NCI-H524 treated with DMSO at 0.1 percent for 48 hours (cell line): ENCODE data around the gene FLACC1.
"Not testable (repeated sequence)": the region's sequence is repeated elsewhere in the genome, so short reads cannot be mapped to it uniquely, and the experiment has no call there.

Source experiments
- DNase-seq: peaks from one replicate; lab custom pipeline; 2025; lab: John Stamatoyannopoulos, UW

Gene FLACC1

DNA sequence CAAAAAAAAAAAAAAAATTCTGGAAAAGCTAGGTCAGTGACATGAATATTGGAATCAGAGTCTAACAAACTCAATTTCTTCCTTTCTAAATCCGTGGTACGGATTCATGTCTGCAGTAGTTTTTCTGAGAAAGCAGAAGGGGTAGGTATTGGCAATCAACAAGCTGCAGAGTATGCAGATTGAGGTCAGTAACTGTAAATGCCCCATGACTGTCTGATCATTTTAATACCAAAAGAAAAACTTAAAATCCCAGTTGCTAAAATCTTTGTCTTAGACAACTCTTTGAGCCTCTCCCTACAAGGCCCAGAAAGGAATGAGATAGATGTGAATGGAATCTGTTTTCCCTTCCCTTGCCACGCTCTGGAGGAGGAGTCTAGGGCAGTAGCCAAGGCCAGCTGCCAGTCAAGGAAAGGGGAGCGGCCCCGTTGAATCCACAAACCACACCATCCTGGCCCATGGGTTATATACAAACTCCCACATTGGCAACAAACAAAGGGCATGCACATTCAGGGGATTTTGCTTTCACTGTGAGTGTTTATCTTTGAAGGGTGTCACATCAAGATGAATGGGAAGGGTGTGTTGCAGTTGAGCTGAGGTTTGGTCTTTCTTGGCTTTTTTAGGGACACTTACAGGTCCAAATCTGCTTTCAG lies 102.9 kb downstream of the FLACC1 start:
- DNase-seq, result no peak

GRCh38 chr2:201250741-201251140 lies 106.4 kb downstream of the FLACC1 start:
- DNase-seq, result no peak

DNA sequence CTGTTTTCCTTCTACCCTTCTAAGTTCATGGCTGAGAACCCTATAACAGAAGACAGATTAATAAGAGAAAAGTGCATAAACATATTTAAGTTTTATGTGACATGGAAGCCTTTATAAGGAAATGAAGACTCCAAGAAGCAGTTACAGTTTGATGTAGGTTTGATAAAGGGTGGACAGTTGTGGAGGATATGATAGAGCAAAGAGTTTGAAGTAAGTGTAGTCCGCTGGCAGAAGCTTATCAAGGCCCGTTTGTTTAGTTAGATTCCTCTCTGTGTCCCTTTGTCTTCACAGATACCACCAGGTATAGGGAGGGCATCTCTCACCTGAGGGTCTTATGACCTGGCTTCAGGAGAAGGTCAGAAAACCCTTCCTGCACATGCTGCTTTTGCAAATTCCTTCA lies 107.3 kb downstream of the FLACC1 start:
- no peak for DNase-seq

GRCh38 chr2:201248288-201248844 lies 108.8 kb downstream of the FLACC1 start:
- no peak for DNase-seq

DNA sequence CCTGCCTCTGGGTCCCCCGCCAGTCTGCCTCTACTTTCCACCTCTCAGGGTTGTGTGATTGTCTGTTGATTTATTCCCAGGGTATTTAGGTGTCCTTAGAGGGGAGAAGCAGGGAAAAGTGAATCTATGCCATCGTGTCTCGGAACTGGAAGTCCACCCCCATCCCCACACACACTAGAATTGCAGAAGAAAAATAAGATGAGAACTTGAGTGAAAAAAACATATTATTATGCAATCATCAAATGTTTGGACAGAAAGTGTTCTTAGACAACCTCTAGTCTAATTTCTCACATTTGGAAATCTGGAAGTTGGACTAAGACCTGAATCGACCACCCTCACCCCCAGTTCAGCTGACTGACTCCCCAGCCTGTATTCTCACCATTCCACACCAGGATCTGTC lies 110.9 kb downstream of the FLACC1 start:
- no peak for DNase-seq

DNA sequence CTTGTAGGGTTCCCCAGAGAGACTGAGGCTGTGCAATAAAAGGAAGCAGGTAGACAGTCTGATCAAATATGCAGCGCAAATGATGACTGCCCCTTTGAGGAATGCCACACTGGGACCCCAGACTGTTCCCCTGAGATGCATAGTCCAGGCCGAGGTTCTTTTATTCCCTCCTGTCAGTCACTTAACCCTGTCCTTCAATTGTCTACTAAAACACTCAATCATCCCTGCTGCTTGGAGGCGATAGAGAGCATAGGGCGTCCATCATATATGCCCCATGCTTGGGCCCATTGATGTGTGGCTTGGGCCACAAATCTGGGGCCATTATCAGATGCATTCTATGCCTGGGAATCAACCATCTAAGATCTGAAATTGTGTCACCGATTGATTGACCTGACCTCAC lies 112.3 kb downstream of the FLACC1 start:
- DNase-seq, result no peak

DNA sequence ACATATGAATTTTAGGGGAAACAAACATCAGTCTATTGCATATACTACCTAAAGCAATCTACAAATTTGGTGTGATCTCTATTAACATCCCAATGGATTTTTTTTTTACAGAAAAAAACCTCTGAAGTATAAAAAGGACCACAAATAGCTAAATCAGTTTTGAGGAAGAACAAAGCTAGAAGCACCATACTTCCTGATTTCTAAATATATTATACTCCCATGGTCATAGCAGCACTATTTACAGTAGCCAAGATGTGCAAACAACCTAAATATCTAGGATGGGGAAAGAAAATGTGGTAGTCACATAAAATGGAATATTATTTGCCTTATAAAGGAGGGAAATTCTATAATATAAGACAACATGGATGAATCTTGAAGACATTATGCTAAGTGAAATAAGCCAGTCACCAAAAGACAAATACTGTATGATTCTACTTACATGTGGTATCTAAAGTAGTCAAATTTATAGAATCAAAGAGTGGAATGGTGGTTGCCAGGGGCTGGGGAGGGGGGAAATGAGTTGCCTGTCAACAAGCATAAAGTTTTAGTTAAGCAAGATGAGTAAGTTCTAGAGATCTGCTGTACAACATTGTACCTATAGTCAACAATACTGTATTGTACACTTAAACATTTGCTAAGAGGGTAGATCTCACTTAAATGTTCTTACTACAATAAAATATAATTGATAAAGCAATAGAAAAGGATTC lies 114.4 kb downstream of the FLACC1 start:
- no peak for DNase-seq

DNA sequence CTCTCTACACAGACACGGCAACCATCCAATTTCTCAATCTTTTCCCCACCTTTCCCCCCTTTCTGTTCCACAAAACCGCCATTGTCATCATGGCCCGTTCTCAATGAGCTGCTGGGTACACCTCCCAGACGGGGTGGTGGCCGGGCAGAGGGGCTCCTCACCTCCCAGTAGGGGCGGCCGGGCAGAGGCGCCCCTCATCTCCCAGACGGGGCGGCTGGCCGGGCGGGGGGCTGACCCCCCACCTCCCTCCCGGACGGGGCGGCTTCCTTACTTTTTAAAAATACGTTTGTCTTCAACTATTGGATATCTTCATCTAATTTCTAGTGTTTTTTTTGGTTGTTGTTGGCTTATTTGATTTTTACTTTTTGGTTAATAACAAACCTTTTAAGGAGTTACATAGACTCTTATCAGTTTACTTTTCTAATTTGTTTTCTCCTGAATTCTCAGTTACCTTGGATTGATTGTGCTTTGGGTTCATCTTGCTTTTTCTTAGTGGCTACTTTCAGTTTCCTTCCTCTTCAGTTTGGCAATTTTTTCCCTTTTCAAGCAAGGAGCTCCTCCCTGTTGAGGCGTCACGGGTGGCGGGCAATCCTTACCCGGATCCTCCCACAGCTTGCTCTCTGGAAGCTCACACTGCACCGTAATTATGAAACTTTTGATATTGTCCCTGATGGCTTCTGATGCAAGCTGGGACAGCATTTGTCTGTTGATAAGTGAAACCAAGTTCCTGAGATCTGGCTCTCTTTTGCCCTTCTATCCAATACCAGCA lies 117.8 kb downstream of the FLACC1 start:
- not testable (repeated sequence) for DNase-seq
